GM12892 (cell line): ENCODE results near the gene KIF3C.

ENCODE experiments used
- POLR2AphosphoS5 ChIP-seq: IDR thresholded peaks from 2 replicates; pipeline ENCODE4 v1.6.1; 2011; ENCODE audit warnings: low read depth, low read length, control low read depth
- TAF1 ChIP-seq: IDR thresholded peaks from 2 replicates; pipeline ENCODE4 v1.6.1; 2011; ENCODE audit warnings: low read depth, mild to moderate bottlenecking, control low read depth, low read length, borderline replicate concordance

- TF ChIP-seq TAF1 = no peak
- no peak for TF ChIP-seq POLR2AphosphoS5
These were observed 1.3 kb downstream of the KIF3C start for GRCh38 chr2:25980951-25981350.
